ENCODE measurements around the gene TAF11.
"Not testable (repeated sequence)": the region's sequence is repeated elsewhere in the genome, so short reads cannot be mapped to it uniquely, and the experiment has no call there.

TAF11 gene

DNA sequence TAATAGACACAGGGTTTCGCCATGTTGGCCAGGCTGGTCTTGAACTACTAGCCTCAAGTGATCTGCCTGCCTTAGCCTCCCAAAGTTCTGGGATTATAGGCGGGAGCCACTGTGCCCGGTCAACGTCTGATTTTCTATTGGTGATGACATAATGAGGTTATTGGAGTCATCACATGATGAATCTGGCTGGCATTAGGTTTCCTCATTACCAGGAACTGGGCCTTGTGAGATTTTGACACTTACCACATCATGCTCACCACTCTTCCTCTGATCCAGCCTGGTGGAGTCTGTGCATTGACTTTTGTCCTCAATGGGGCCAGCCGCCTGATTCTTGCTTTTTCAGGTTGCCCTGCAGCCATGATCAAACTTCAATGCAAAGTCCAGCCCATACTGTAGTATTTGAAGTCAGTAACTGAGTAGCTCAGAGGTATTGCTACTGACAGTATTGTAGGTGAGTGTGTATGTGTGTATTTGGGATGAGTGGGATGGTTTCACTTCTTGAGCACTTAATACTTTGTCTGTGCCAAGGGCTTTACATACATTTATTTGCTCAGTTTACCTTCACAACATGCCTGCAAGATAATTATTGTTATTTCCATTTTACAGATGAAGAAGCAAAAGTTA is 17.3 kb upstream of the TAF11 start:
- DNase-seq: no peak

DNA sequence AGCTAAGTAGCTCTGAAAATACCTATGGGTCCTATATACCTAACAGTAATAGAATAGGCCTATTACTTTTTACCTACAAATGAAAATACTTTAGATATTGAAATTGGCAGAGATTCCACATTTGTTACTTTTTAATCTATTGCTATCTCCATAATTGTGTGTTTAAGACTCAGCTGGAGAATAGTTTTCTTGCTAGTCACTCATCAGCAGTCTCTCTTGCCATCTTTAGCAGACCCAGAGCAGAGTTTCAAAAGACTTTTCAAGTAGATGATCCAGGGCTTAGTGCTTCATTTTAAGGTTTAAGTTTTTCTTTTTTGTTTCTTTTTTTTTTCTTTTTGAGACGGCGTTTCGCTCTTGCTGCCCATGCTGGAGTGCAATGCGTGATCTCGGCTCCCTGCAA is 14.1 kb upstream of the TAF11 start:
- DNase-seq: no peak

DNA sequence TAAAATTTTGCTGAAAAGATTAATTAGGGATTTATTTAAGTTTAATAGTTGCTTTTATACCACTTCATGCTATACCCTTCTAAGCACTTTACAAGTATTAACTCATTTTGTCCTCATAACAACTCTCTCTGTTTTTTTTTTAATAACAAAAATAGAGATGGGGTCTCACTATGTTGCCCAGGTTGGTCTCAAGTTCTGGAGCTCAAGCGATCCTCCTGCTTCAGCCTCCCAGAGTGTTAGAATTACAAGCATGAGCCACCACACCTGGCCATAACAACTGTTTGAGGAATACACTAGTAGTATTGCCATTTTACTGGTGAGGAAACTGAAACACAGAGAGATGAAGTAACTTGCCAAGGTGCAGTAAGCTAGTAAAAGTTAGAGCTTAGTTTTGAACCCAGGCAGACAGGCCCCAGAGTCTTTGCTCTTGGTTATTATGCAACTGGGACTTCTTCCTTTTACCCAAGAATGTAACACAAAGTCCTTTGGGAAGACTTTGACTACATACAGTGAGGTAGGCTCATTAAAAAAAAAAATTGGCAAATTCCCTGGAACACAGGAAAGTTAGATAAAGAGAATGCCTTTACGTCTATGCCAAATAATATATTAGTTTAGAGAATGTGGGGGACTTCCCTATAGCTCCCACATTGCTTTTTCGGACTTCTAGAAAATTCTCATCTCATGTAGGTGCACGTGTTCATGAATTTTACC is 12.6 kb upstream of the TAF11 start:
- no peak for DNase-seq

DNA sequence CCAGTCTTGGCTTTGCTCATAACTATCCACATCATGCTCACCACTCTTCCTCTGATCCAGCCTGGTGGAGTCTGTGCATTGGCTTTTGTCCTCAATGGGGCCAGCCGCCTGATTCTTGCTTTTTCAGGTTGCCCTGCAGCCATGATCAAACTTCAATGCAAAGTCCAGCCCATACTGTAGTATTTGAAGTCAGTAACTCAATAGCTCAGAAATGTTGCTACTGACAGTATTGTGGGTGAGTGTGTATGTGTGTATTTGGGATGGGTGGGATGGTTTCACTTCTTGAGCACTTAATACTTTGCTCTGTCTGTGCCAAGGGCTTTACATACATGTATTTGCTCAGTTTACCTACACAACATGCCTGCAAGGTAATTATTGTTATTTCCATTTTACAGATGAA is 11.9 kb upstream of the TAF11 start:
- not testable (repeated sequence) for DNase-seq

DNA sequence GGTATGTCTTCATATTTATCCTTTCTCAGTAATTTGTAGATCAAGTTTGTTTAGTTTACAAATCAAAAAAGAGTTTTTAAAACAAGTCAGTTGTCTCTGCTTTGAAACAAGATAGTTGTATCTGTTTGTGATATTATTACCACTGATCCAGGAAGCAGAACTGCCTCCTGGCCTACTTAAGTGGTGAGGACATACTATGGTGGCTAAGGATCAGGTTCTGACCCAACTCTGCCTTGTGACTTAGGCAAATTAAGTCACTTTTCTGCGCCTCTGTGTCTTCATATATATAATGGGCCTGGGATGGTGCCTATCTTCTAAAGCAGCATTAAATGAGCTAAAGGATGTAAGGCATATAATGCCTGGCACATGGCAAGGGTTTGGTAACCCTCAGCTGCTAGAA is 9.9 kb upstream of the TAF11 start:
- DNase-seq: no peak

DNA sequence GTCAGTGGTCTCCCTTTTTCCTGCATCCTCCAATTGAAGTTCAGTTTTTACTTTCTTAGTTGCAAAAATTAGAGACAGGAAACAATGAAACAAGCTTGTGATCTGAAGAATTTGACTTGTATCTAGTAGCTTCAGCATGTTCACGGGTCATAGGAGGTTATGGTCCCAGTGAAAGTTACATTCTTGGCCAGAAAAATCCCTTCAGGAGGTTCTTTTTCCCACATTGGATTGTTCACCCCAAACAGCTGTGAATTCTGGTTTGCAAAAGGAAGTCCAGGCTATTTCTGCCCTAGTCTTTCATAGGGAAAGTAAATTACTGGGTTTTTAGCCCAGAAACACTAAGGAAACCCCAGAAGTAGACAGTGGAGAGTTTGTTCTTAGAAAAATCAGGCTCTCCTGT is 9.3 kb upstream of the TAF11 start:
- DNase-seq: no peak

DNA sequence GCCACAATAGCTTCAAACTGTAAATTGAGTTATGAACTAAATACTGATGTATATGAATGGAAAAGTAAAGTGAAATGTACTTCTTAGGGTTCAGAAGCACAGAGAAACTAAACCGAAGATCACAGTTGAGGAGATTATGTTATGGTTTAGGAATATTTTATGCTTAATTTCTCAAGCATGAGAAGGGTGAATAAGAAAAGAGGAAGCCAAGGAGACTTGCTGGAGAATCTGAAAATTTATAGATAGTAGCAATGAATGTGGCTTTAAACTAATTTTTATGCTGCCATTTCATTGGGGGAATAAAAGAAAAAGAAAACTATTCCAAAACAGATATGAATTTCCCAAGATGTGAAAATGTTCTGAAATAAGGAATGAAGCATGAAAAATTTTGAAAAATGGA is 6.9 kb upstream of the TAF11 start:
- no peak for DNase-seq

DNA sequence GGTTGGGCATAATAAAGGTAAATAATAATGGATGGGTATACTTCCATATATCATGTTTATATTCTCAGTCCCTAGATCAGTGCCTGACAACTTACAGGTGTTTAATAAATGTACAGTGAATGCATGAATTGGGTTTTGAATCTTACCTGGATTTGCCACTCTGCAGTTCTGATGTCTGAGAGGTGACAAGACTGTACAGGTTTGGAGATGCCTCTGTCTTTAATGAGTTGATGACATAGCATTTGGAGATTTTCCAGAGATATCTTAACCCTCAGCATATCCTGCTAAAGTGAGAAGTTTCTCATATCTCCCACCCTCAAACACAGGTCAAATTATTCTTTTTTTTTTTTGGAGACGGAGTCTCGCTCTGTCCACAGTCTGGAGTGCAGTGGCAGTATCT is 3.5 kb upstream of the TAF11 start:
- DNase-seq: no peak

DNA sequence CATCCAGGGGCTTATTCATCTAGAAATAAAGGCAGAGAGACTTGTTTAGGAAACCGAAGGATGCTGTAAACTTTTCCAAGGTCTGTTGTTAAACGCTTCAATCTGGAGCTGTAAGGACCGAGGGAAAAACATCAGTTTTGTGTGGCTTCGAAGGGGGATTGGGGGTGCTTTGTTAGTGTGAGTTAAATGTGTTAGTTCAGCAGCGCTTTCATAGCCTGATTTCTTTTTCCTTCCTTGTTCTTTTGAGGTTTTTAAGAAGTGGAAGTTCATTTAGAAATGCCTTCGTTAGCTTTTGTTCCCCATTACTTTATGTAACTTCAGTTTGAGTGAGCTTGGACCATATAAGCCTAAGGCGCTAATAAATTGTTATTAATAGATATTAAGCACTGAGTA is 2.7 kb upstream of the TAF11 start:
- DNase-seq: no peak

DNA sequence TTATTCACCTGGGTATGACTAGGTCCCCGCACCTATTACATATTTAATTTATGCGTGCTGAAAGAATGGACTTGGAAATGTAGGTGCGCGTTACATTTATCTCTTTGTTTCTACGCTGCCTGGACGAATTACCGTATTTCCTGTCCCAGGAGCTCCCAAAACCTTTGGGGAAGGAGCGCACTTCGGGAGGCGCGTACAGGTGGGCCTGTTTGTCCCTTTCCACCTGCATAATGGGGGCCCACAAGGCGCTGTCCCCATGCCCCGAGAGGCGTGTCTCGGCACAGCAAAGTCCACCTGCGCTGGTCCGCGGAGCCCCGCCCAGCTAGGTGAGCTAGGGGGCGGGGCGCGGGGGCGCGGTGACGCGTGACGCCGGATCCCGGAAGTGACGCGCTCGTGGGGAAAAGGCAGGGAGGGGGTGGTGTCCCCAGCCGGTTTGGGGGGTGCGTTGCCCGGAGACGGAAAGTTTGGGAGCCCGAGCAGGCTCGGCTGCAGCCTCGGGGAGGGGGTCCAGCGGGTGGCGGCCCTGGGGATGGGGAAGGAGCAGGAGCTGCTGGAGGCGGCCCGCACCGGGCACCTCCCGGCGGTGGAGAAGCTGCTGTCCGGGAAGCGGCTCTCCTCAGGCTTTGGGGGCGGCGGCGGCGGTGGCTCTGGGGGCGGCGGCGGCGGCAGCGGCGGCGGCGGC is 1.2 kb upstream of the TAF11 start, which contains the start of gene ANKS1A:
TSS of gene ANKS1A (plus strand) at position 382 of the 682 bp plus-strand sequence. CDS start at position 530, 148 bp downstream.
- DNase-seq: peak; percentile 70

DNA sequence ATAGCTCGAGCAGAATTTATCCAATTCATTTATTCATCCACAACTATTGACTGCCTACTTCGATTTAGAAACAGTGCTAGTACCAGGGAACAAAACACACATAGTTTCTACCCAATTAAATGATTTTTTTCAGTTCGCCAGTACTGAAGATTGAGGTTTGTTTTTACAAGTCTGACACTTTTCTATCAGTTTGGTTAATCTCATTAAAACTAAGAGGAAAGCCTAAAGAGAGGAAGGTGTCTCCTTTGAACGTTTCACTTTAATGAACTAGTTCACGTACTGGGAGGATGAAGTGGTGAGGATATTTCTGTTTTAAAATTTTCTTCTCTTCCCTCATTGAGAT is 643 bp upstream of the TAF11 start:
- DNase-seq: no peak

DNA sequence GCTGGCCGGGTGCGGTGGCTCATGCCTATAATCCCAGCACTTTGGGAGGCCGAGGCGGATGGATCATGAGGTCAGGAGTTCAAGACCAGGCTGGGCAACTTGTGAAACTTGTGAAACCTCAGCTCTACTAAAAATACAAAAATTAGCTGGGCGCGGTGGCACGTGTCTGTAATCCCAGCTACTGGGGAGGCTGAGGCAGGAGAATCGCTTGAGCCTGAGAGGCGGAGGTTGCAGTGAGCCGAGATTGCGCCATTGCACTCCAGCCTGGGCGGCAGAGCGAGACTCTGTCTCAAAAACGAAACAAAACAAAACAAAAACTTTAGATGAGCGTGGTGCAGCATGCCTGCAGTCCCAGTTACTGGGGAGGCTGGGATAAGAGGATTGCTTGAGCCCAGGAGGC is 2.0 kb downstream of the TAF11 start:
- not testable (repeated sequence) for DNase-seq

DNA sequence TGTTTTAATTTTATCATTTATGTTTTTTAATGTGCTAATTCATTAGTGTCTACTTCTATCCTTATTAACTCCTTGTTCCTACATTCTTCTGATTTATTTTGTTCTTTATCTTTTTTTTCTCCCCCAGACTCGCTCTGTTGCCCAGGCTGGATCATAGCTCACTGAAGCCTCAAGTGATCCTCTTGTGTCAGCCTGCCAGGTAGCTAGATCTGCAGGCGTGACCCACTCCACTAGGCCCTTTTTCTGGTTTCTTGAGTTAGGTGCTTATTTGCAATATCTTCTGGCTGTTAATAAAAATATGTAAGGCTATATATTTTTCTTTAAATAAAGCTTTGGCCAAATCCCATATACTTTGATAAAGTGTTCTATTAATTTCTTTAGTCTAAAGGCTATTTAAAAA is 2.8 kb downstream of the TAF11 start:
- DNase-seq: no peak

DNA sequence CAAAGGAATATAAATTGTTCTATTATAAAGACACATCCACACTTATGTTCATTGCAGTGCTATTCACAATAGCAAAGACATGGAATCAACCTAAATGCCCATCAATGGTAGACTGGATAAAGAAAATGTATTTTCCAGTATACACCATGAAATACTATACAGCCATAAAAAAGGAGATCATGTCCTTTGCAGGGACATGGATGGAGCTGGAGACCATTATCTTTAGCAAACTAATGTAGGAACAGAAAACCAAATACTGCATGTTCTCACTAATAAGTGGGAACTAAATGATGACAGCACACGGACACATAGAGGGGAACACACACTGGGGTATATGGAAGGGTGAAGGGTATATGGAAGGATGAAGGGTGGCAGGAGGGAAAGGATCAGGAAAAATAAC is 3.8 kb downstream of the TAF11 start:
- DNase-seq: not testable (repeated sequence)

DNA sequence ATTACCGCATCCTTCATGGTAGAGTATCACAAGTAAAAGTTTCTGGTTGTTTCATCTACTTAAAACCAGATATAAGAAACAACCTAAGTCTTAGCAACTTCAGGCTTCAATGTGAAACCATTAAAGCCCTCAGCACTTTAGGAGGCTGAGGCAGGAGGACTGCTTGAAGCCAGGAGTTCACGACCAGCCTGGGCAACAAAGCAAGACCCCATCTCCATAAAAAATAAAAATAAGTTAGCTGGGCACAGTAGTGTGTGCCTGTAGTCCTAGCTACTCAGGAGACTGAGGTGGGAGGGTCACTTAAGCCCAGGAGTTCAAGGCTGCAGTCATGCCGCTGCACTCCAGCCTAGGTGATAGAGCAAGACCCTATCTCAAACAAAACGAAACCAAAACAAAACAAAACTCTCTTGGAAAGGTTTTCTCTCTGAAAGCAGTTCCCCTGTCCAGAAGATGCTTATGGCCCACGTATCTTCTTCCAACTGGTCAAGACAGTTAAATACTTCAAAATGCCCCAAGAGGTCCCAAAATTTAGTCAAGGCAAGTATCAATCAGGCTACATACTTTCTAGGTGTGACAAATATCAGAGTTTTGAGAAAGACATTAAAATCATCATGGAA is 9.9 kb downstream of the TAF11 start:
- no peak for DNase-seq

DNA sequence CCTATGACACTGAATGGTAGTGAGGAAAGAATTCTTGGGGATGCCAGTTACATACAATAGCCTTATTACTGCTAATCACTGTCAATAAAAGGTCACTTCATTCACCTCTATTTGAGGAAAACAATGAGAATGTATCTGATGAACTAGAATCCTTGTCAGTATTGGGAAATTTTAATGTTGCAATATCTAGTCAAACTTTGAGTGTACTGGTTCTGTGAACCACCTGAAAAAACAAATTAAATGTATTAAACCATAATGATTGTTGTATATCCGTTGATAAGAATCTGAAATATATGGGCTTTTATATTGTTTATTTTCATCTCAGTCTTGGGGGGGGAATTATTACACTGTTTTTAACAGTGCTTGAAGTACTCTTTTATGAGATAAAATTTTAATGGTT is 10.6 kb downstream of the TAF11 start:
- DNase-seq: no peak

DNA sequence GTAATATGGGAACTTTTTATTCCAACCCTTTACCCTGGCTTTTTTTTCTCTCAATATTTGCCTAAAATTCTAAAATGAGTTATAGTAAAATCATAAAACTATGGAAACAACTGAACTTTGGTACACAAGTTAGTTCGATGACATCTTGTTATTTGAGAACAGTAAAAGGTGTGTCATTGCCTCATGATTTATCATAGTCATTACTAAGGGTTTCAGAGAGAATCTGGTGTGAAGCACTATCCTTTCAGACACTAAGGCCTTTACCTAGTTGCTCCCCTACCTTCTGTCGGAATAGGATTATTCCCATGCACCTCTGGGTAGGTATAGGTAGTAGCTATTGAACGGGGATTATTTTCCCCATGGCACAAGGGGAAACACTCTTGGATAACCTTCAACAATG is 11.4 kb downstream of the TAF11 start:
- DNase-seq: no peak

DNA sequence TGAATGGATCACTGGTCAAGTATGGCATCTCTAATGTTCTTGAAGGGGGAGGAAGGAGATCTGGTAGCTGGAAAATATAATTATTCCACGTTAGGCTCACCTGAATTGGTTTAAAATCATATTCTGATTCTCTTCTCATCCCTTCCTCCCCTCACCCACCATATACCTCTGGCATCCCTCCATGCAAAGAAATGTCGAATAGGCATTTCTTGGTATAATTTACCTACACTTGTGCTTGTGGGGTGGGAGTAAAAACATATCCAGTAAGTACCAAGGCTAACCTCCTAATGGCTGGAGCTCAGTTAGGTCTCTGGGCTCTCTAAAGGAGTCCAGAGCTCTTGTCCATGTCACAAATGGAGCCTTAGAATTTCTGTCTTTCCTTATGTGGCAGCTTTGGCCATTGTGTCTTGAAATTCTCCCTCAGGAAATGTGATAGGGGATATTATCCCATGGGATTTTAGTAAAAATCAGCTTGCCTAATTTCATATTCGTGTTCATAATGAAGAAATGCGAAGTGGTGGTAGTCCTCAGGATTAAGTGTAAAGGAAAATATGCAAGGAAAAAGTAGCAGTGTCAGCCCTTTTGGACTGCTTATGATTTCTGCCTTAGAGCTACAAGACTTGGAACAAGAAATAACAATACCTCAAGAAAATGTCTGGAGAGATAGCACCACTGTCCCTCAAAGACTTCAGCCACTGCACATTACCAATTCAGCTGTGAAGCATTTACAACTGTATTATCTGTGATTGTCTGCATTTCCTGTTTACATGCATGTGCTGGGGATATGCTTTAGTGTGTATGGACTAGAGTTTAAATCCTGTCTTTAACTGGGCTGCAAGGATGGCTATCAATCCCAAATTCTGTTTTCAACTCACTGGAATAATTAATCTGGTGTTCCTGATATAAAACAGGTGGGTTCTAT is 12.3 kb downstream of the TAF11 start:
- no peak for DNase-seq

DNA sequence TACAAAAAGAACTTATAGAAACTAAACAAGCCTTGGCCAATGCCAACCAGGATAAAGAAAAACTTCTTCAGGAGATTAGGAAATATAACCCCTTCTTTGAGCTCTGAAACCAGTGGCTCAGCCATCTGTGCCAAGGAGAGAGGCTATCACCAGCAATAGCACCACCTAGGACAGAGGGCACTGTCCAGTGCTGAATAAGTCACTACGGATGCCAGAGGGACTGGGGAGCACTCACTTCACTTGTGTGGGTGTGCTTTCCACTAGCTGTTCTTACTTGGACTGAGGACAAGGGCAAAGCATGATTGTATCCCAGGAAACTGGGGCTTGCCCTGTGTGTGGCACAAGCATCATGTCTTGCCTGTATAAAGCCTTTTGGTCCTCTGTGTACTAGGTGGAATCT is 15.5 kb downstream of the TAF11 start:
- DNase-seq: no peak

DNA sequence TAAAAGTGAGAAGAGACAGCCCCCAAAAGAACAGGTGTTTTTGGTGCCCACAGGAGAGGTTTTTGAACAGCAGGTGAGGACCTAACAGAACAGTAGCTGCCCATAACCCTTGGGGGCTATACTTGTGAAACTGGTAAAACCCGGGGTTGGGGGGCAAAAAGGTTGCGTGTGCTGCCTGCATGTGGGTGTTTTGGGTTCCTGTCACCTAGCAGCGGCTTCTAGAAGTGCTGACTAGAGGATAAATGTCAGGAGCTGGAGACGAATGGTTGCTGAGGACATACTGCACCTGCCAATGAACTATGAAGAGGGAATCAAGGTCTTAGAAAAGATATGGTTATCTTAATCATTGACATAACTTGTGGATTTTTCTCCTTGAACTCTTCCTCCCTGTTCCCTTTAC is 16.0 kb downstream of the TAF11 start:
- DNase-seq: no peak

DNA sequence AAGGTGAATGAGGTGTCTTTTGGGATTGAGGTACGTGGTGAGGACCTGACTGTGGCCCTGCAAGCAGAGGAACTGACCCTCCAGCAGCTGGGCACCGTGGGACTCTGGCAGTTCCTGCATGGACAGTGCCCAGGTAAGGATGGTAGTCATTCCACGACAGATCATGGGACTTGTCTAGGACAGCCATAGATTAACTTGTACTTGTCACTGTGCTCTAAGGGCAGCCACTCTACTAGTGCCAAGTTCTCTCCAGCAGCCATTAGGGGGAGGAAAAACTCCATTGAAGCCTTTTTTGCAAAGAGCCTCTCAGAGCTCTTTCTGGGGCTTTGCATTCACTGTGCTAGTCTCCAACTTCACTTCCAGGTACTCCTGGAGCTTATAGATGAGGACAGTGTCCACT is 20.4 kb downstream of the TAF11 start:
- DNase-seq: no peak

DNA sequence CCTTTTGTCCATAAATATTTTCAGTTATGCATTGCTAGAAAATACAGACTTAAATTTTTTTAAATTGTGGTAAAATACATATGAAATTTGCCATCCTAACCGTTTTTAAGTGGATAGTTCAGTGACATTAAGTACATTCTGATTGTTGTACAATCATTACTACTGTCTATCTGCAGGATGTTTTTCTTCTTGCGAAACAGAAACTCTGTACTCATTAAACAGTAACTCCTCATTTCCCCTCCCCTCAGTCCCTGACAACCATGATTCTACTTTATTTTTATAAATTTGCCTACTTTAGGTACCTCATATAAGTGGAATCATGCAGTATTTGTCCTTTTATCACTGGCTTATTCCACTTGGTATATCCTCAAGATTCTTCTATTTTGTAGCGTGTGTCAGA is 21.3 kb downstream of the TAF11 start:
- DNase-seq: no peak

DNA sequence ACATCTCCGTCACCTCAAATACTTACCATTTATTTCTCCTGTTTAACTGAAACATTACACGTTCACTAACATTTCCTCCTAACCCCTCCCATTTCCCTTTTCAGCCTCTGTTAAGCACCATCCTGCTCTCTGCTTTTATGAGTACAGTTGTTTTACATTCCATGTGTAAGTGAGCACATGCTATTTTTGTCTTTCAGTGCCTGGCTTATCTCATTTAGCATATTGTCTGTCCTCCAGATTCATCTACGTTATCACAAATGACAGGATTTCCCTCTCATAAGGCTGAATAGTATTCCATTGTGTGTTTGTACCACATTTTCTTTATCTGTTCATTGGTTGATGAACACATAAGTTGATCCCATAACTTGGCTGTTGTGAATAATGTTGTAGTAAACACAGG is 22.7 kb downstream of the TAF11 start:
- DNase-seq: no peak
